Measurements from ENCODE around the gene IL1R1. TPM values are rescaled to one million over a fixed set of nuclear protein-coding genes. Genes with fewer than 3 reads are reported as not detected.

The IL1R1 gene
- total RNA-seq, 2 experiments from 2014 or later: not detected

GRCh38 chr2:102126169-102126568, 16.4 kb upstream of the IL1R1 start:
- TF ChIP-seq EZH2phosphoT487 (IDR thresholded peaks at IDR 0.05; ENCODE audit: borderline replicate concordance, low read depth, low read length): no peak
- POLR2A ChIA-PET: no interaction called here
- no peak overlapping the region for H3K4me3 ChIP-seq (ENCODE audit: low read depth, low read length, poor library complexity, severe bottlenecking)
- intact Hi-C loops (cut with micrococcal nuclease; ENCODE audit: unreplicated experiment): loop anchor here (10.0 kb wide), 1 partner anchor 1081 kb away; no protein-coding TSS in a partner anchor
- H3K4me2 ChIP-seq (ENCODE audit: low read length): no peak overlapping the region
- CTCF ChIA-PET (ENCODE audit: unreplicated experiment): no interaction called here
- no peak overlapping the region for H3K27ac ChIP-seq (ENCODE audit: low read depth, low read length, poor library complexity, severe bottlenecking)
- H2AFZ ChIP-seq (ENCODE audit: low read length): no peak overlapping the region
- no peaks in the 10 kb centered on the region for H3K9me2 ChIP-seq (ENCODE audit: insufficient read depth, low read length)
- no peaks in the 10 kb centered on the region for H3K79me2 ChIP-seq (ENCODE audit: insufficient read depth, low read depth, low read length)
- H3K4me1 ChIP-seq (ENCODE audit: insufficient read depth, low read length, poor library complexity, severe bottlenecking): no peaks in the 10 kb centered on the region
- H3K9me3 ChIP-seq (ENCODE audit: low read length): no peaks in the 10 kb centered on the region
- no peaks in the 10 kb centered on the region for H3K36me3 ChIP-seq (ENCODE audit: insufficient read depth, low read length)
- DNase-seq (ENCODE audit: low spot score): no peak
- H4K20me1 ChIP-seq (ENCODE audit: insufficient read depth, low read length): no peaks in the 10 kb centered on the region
- BruUV-seq (replicated peaks): no TSS peak

GRCh38 chr2:102126660-102127059, 15.9 kb upstream of the IL1R1 start:
- no peaks in the 10 kb centered on the region for H4K20me1 ChIP-seq (ENCODE audit: insufficient read depth, low read length)
- no peak overlapping the region for H3K4me2 ChIP-seq (ENCODE audit: low read length)
- no peak overlapping the region for H3K27ac ChIP-seq (ENCODE audit: low read depth, low read length, poor library complexity, severe bottlenecking)
- TF ChIP-seq CTCF (conservative IDR thresholded peaks at IDR 0.05; ENCODE audit: low read length): no peak
- TF ChIP-seq EZH2phosphoT487 (IDR thresholded peaks at IDR 0.05; ENCODE audit: borderline replicate concordance, low read depth, low read length): no peak
- H3K4me1 ChIP-seq (ENCODE audit: insufficient read depth, low read length, poor library complexity, severe bottlenecking): no peaks in the 10 kb centered on the region
- no peaks in the 10 kb centered on the region for H3K79me2 ChIP-seq (ENCODE audit: insufficient read depth, low read depth, low read length)
- no peaks in the 10 kb centered on the region for H3K36me3 ChIP-seq (ENCODE audit: insufficient read depth, low read length)
- ChIA-PET POLR2A (interaction anchor here (1.0 kb wide), 2 partner anchors 14 to 38 kb away, joined by 3 read pairs; no protein-coding TSS in a partner anchor), CTCF (ENCODE audit: unreplicated experiment) (no interaction called here)
- H3K4me3 ChIP-seq (ENCODE audit: low read depth, low read length, poor library complexity, severe bottlenecking): no peak overlapping the region
- no peak for DNase-seq (ENCODE audit: low spot score)
- H3K9me3 ChIP-seq (ENCODE audit: low read length): no peaks in the 10 kb centered on the region
- intact Hi-C loops (cut with micrococcal nuclease; ENCODE audit: unreplicated experiment): loop anchor here (10.0 kb wide), 1 partner anchor 1082 kb away; no protein-coding TSS in a partner anchor
- no peaks in the 10 kb centered on the region for H3K9me2 ChIP-seq (ENCODE audit: insufficient read depth, low read length)
- no peak overlapping the region for H2AFZ ChIP-seq (ENCODE audit: low read length)
- no TSS peak for BruUV-seq (replicated peaks)

GRCh38 chr2:102129082-102129481, 13.5 kb upstream of the IL1R1 start:
- Histone ChIP-seq H3K9me2 (ENCODE audit: insufficient read depth, low read length) (no peaks in the 10 kb centered on the region), H3K79me2 (ENCODE audit: insufficient read depth, low read depth, low read length) (no peaks in the 10 kb centered on the region), H3K9me3 (ENCODE audit: low read length) (no peaks in the 10 kb centered on the region), H3K4me2 (ENCODE audit: low read length) (no peak overlapping the region), H3K36me3 (ENCODE audit: insufficient read depth, low read length) (no peaks in the 10 kb centered on the region), H3K4me3 (ENCODE audit: low read depth, low read length, poor library complexity, severe bottlenecking) (no peak overlapping the region), H3K4me1 (ENCODE audit: insufficient read depth, low read length, poor library complexity, severe bottlenecking) (no peaks in the 10 kb centered on the region), H3K27ac (ENCODE audit: low read depth, low read length, poor library complexity, severe bottlenecking) (no peak overlapping the region), H2AFZ (ENCODE audit: low read length) (no peak overlapping the region), H4K20me1 (ENCODE audit: insufficient read depth, low read length) (no peaks in the 10 kb centered on the region)
- POLR2A ChIA-PET: no interaction called here
- no TSS peak for BruUV-seq (replicated peaks)
- DNase-seq (ENCODE audit: low spot score): no peak
- intact Hi-C loops (cut with micrococcal nuclease; ENCODE audit: unreplicated experiment): loop anchor here (10.0 kb wide), 1 partner anchor 1084 kb away; no protein-coding TSS in a partner anchor
- TF ChIP-seq CTCF (conservative IDR thresholded peaks at IDR 0.05; ENCODE audit: low read length) (no peak), EZH2phosphoT487 (IDR thresholded peaks at IDR 0.05; ENCODE audit: borderline replicate concordance, low read depth, low read length) (no peak)
- CTCF ChIA-PET (ENCODE audit: unreplicated experiment): no interaction called here

Data from OCI-LY7 (cell line).